Spleen (tissue), 11 donors: Measurements from ENCODE around the gene LRMDA. TPM values are rescaled to one million over a fixed set of nuclear protein-coding genes. Genes with fewer than 3 reads are reported as not detected.
A peak's percentile ranks its signal among the peaks of the same experiment; 100 is the strongest.

Experiments used
- DNase-seq: peaks from one replicate; pipeline ENCODE4 v3.0.0-alpha.2; 2020
- H3K27ac ChIP-seq, 8 donors: fragments of 200-600 bp; sonication (generic) in 7 of 8; 1 replicate in 4 of 8; 2 replicates in 4 of 8; pipeline versions ENCODE4 v1.5.0 to v1.8.0; 2016 to 2021; ENCODE audit warnings: inconsistent platforms in 4 of 8, mild to moderate bottlenecking in 4 of 8, moderate library complexity in 1 of 8
- H3K27me3 ChIP-seq, 7 donors: fragments of 200-600 bp; sonication (generic) in 6 of 7; replicated peaks in 1 of 7; 1 replicate in 4 of 7; 2 replicates in 3 of 7; pipeline versions ENCODE4 v1.5.0 to v1.8.0; 2016 to 2021; ENCODE audit warnings: inconsistent platforms in 3 of 7, mild to moderate bottlenecking in 1 of 7
- H3K36me3 ChIP-seq, 6 donors: fragments of 200-600 bp; sonication (generic) in 5 of 6; 1 replicate in 4 of 6; 2 replicates in 2 of 6; pipeline versions ENCODE4 v1.5.0 to v1.8.0; 2016 to 2021; ENCODE audit warnings: inconsistent platforms in 2 of 6
- H3K4me1 ChIP-seq, 6 donors: fragments of 200-600 bp; sonication (generic) in 5 of 6; 1 replicate in 3 of 6; 2 replicates in 3 of 6; pipeline versions ENCODE4 v1.5.0 to v1.8.0; 2016 to 2021; ENCODE audit warnings: inconsistent platforms in 3 of 6
- H3K4me3 ChIP-seq, 8 donors: fragments of 200-600 bp; sonication (generic) in 7 of 8; 1 replicate in 4 of 8; 2 replicates in 4 of 8; pipeline versions ENCODE4 v1.5.0 to v1.8.0; 2016 to 2021; ENCODE audit warnings: inconsistent platforms in 4 of 8, mild to moderate bottlenecking in 4 of 8, moderate library complexity in 2 of 8
- H3K9me3 ChIP-seq, 8 donors: fragments of 200-600 bp; sonication (generic) in 7 of 8; 1 replicate in 4 of 8; 2 replicates in 4 of 8; pipeline versions ENCODE4 v1.5.0 to v1.8.0; 2016 to 2021; ENCODE audit warnings: inconsistent platforms in 4 of 8
- CTCF ChIP-seq, 11 experiments: fragments of 200-600 bp in 7 of 11; fragments of 450-650 bp in 4 of 11; sonication (generic) in 4 of 11; IDR thresholded peaks in 8 of 11; conservative IDR thresholded peaks in 3 of 11; 1 replicate in 7 of 11; 2 replicates in 4 of 11; pipeline versions ENCODE4 v1.4.0 to v1.8.0; 2016 to 2021; ENCODE audit warnings: antibody characterized with exemption in 11 of 11, inconsistent platforms in 4 of 11, mild to moderate bottlenecking in 1 of 11
- POLR2A ChIP-seq, 3 donors: fragments of 450-650 bp; IDR thresholded peaks; one replicate each; pipeline ENCODE4 v1.5.1; 2017; ENCODE audit warnings: antibody characterized with exemption in 3 of 3, mild to moderate bottlenecking in 1 of 3
- POLR2AphosphoS5 ChIP-seq, 3 donors: sonication (generic); formaldehyde crosslinking; IDR thresholded peaks; one replicate each; pipeline ENCODE4 v1.5.1; 2017; ENCODE audit warnings: antibody characterized with exemption in 3 of 3
- WGBS, 5 donors: extraction: QIAGEN DNeasy Blood & Tissue Kit in 3 of 5; methylation state at CpG; one replicate each; pipeline versions ENCODE4 v1.1.5 to v1.1.7; 2013 to 2018; 5-methylcytosine and 5-hydroxymethylcytosine counted together
- intact Hi-C: fragments of 100-400 bp; cut with DNase I; formaldehyde crosslinking; loops from one replicate; pipeline ENCODE4 v1.15.0; 2023; ENCODE audit warnings: low total_unique reads
- polyA plus RNA-seq, 3 donors: library from polyadenylated mRNA; stranded (reverse); fragments of 200-250 nt; gene quantifications; one replicate each; pipeline ENCODE4 v1.2.1, GENCODE V29; 2013
- total RNA-seq, 7 donors: library from RNA; depleted of rRNA in 3 of 7; stranded (reverse); fragments of >200 nt in 3 of 7; fragmentation: NEBNext Ultra II Directional in 4 of 7; extraction: Animal tissue kit (Norgen Biotek cat#: 25700) in 4 of 7; gene quantifications; one replicate each; pipeline versions ENCODE4 v1.1.0 to v1.2.1, GENCODE V29; 2016 to 2021
- donor health status: healthy with polysubstance abuse.
- donor health status: DM: no; HTN: no; CAD: no; lungs with moderate emphysema.
- donor health status: DM: no; HTN: no; CAD: no.
- donor health status: Bipolar disorder and iron deficiency.
- donor health status: healthy.
- donor health status: DM: no; HTN: no; CAD: no.
- donor health status: DM: yes; HTN: yes; CAD: no.

Gene LRMDA
- total and polyA plus RNA-seq, 10 donors: 7.3 to 46.6 (median 28.2) TPM

GRCh38 chr10:75606203-75606779, 174.9 kb downstream of the LRMDA start:
- Histone ChIP-seq H3K4me1 (peaks cover 0 to 10% (median 2%) of the 10 kb centered on the region in 6 donors), H3K27me3 (no peaks in the 10 kb centered on the region), H3K9me3 (no peaks in the 10 kb centered on the region), H3K27ac (no peak overlapping the region), H3K4me3 (no peak overlapping the region), H3K36me3 (no peaks in the 10 kb centered on the region)
- DNase-seq: no peak
- intact Hi-C loops: no loop called here
- TF ChIP-seq CTCF (IDR thresholded peaks at IDR 0.05 in 8 of 11, conservative IDR thresholded peaks at IDR 0.05 in 3 of 11): no peak
- no peak for TF ChIP-seq POLR2A (IDR thresholded peaks at IDR 0.05)
- 80 to 93% (median 87%) methylated on average over 5 of the region's 5 CpGs for WGBS, 5 donors

GRCh38 chr10:75607576-75607975, 176.2 kb downstream of the LRMDA start:
- TF ChIP-seq POLR2A (IDR thresholded peaks at IDR 0.05) (no peak), CTCF (IDR thresholded peaks at IDR 0.05 in 8 of 11, conservative IDR thresholded peaks at IDR 0.05 in 3 of 11) (no peak), POLR2AphosphoS5 (IDR thresholded peaks at IDR 0.05) (no peak)
- intact Hi-C loops: no loop called here
- no peaks in the 10 kb centered on the region for H3K27me3 ChIP-seq

GRCh38 chr10:75610183-75610582, 178.8 kb downstream of the LRMDA start:
- Histone ChIP-seq H3K9me3 (no peaks in the 10 kb centered on the region), H3K36me3 (no peaks in the 10 kb centered on the region), H3K4me3 (no peak overlapping the region), H3K4me1 (peaks cover 0 to 39% (median 8%) of the 10 kb centered on the region in 6 donors), H3K27ac (no peak overlapping the region), H3K27me3 (no peaks in the 10 kb centered on the region)
- intact Hi-C loops: no loop called here
- TF ChIP-seq POLR2A (IDR thresholded peaks at IDR 0.05) (no peak), CTCF (IDR thresholded peaks at IDR 0.05 in 8 of 11, conservative IDR thresholded peaks at IDR 0.05 in 3 of 11) (no peak), POLR2AphosphoS5 (IDR thresholded peaks at IDR 0.05) (no peak)
- no peak for DNase-seq
- 0 to 80% (median 38%) methylated on average over 1 of the region's 1 CpG for whole genome bisulfite sequencing, 5 donors

More at GRCh38 chr10:75607576-75607975, 176.2 kb downstream of the LRMDA start:
- peaks cover 0 to 23% (median 4%) of the 10 kb centered on the region in 6 donors for H3K4me1 ChIP-seq
- H3K4me3 ChIP-seq: no peak overlapping the region
- H3K9me3 ChIP-seq: no peaks in the 10 kb centered on the region
- H3K27ac ChIP-seq: no peak overlapping the region
- H3K36me3 ChIP-seq: no peaks in the 10 kb centered on the region
- DNase-seq: no peak

- Histone ChIP-seq H3K27ac (peak overlapping the region in 4 of 8 donors; percentile 37 to 73 (median 68)), H3K4me1 (peaks cover 0 to 39% (median 8%) of the 10 kb centered on the region in 6 donors), H3K27me3 (no peaks in the 10 kb centered on the region), H3K9me3 (no peaks in the 10 kb centered on the region), H3K4me3 (no peak overlapping the region), H3K36me3 (no peaks in the 10 kb centered on the region)
- no peak for TF ChIP-seq CTCF (IDR thresholded peaks at IDR 0.05 in 8 of 11, conservative IDR thresholded peaks at IDR 0.05 in 3 of 11)
- no peak for TF ChIP-seq POLR2A (IDR thresholded peaks at IDR 0.05)
- TF ChIP-seq POLR2AphosphoS5 (IDR thresholded peaks at IDR 0.05): no peak
- WGBS, 5 donors: 69 to 79% (median 73%) methylated on average over 7 of the region's 7 CpGs
- no peak for DNase-seq
- intact Hi-C loops: no loop called here
Measured at GRCh38 chr10:75611172-75611992, 180.0 kb downstream of the LRMDA start.
